GM12872 (cell line): ENCODE results near the gene KCNC4.
A peak's percentile ranks its signal among the peaks of the same experiment; 100 is the strongest.

ENCODE experiments used
- CTCF ChIP-seq: IDR thresholded peaks from 3 replicates; pipeline ENCODE4 v1.5.1; 2011; ENCODE audit warnings: low read depth, mild to moderate bottlenecking, low read length, moderate library complexity; ENCODE audit not compliant: insufficient read depth

The KCNC4 gene

DNA sequence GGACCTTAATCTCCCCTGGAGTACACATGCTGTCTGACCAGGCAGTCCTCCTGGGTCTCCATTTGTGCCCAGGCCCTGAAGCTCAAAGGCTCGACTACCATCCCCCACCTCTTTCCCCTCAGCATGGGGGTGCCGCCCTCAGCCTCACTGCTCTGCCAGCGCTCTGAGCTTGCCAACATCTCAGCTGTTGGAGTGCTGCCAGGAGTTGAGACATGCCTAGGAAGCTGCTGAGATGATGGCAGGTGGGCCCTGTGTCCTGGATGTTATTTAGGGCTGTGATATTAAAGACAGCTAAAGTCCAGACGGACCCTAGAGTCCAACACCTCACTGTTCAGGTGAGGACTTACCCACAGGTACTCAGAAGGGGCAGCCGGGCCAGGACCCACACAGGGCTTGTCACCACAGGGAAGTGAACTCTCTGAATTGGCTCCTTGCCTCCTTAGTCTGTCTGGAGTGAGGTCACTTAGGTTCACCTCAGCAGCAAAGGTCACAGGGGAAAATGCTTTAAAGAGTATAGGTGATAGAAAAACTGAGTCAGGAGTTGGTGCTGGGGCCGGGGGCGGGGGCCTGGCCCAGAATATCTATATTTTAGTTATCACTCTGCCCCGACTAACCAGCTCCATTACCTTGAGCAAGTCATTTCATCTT, 19.7 kb upstream of the KCNC4 start:
- no peak for TF ChIP-seq CTCF

- TF ChIP-seq CTCF = no peak
Measured at GRCh38 chr1:110192541-110192940, 17.6 kb upstream of the KCNC4 start.

- TF ChIP-seq CTCF = no peak
Measured at GRCh38 chr1:110195196-110195595, 14.9 kb upstream of the KCNC4 start.

- TF ChIP-seq CTCF = peak; percentile 95
Measured at GRCh38 chr1:110196917-110197765, 13.0 kb upstream of the KCNC4 start.

GRCh38 chr1:110197905-110198629, 12.0 kb upstream of the KCNC4 start:
- no peak for TF ChIP-seq CTCF

- no peak for TF ChIP-seq CTCF
Measured at GRCh38 chr1:110198746-110199145, 11.4 kb upstream of the KCNC4 start.

- no peak for TF ChIP-seq CTCF
Measured at GRCh38 chr1:110200190-110200589, 9.9 kb upstream of the KCNC4 start.
